ENCODE results near the gene MED27.

MED27 gene

DNA sequence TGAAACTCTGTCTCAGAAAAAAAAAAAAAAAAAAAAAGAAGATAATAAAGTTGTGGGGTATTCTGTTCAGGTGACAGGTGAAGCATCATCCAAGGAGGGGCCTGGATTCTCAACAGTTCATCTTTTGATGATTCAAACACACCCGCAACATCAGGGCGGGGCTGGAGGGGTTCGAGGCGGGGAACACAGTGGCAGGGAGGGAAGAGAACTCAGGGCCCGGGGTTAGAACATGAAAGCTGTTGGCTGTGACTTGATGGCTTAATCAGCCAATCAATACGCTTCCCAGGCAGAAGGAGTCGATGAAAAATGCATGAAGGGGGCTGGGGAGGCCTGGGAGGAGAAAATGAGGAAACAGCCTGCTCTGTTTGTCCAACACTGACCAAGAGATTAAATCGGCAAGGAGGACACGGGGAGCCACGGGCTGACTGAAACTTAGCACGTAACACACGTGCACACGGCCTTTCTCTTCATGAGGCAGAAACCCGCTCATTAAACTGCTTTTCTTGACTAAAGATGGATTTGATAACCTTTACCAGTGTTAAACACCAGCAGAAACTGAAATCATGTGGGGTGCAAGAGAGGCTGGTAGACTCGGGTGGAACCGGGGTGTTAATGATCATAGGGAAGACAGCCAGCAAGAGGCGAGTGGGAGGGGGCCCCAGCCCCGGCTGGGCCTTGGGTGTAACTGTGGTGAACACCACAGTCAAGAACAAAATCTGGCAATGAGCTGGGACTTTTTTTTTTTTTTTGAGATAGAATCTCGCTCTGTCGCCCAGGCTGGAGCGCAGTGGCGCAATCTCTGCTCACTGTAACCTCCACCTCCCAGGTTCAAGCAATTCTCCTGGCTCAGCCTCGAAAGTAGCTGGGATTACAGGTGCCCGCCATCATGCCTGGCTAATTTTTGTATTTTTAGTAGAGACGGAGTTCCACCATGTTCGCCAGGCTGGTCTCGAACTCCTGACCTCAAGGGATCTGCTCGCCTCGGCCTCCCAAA is 234.1 kb downstream of the MED27 start:
- no peak overlapping the region for H3K4me3 ChIP-seq (ENCODE audit: low read depth, low read length)
- TF ChIP-seq, protein P1, sequence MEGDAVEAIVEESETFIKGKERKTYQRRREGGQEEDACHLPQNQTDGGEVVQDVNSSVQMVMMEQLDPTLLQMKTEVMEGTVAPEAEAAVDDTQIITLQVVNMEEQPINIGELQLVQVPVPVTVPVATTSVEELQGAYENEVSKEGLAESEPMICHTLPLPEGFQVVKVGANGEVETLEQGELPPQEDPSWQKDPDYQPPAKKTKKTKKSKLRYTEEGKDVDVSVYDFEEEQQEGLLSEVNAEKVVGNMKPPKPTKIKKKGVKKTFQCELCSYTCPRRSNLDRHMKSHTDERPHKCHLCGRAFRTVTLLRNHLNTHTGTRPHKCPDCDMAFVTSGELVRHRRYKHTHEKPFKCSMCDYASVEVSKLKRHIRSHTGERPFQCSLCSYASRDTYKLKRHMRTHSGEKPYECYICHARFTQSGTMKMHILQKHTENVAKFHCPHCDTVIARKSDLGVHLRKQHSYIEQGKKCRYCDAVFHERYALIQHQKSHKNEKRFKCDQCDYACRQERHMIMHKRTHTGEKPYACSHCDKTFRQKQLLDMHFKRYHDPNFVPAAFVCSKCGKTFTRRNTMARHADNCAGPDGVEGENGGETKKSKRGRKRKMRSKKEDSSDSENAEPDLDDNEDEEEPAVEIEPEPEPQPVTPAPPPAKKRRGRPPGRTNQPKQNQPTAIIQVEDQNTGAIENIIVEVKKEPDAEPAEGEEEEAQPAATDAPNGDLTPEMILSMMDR (IDR thresholded peaks at IDR 0.05; ENCODE audit: control insufficient read depth, extremely low read depth, insufficient read depth) = no peak
- DNase-seq (ENCODE audit: low read depth) = no peak

DNA sequence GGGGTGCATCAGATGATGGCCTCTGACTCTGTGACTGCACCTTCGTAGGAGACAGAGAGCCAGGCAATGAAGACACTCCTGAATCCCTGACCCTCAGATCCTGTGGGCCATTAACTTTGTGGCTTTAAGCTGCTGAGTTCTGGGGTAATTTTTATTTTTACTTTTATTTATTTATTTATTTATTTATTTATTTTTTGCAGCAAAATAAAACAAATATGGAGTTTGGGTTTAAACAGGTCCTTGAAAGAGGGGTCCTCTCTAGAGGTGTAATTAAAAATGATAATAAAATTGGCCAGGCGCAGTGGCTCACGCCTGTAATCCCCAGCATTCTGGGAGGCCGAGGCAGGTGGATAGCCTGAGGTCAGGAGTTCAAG is 234.9 kb downstream of the MED27 start:
- H3K4me3 ChIP-seq (ENCODE audit: low read depth, low read length) = no peak overlapping the region
- TF ChIP-seq, protein P1 (IDR thresholded peaks at IDR 0.05; ENCODE audit: control insufficient read depth, extremely low read depth, insufficient read depth) = no peak

DNA sequence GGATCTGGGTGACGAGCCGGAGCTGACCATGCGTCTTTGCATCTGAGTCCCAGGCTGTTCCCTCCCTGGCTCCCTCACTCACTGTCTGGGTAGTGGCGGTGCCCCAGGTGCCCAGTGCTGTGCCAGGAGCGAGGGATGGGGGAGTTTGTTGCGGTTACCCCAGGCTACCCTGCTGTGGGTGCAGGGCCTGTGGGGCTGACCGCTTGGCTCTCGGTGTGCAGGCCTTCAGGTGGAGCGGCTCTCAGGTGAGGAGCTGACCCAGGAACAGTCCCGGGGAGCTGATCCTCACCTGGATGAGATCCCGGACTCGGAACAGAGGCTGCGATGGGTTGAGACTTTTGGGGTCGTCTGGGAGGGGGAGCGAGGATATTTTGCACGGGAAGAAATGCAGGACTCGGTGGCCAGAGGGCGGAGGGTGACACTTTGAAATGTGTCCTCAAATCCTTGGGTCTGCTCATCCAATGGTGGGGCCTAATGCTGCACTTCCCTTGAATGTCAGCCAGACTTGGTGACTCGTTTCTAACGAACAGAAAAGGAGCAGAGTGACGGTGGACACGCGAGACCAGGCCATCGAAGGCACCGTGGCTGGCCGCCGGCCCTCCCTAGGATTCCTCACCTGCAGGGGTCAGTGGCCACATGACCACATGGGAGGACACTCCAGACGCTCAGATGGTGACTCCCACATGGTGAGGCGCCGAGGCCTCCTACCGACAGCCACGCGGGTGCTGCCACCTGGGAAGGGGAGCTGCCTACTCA is 235.5 kb downstream of the MED27 start:
- TF ChIP-seq, protein P1 (IDR thresholded peaks at IDR 0.05; ENCODE audit: control insufficient read depth, extremely low read depth, insufficient read depth) = no peak
- no peak for DNase-seq (ENCODE audit: low read depth)
- no peak overlapping the region for H3K4me3 ChIP-seq (ENCODE audit: low read depth, low read length)

More for the DNA sequence above, 234.9 kb downstream of the MED27 start:
- no peak for DNase-seq (ENCODE audit: low read depth)

DNA sequence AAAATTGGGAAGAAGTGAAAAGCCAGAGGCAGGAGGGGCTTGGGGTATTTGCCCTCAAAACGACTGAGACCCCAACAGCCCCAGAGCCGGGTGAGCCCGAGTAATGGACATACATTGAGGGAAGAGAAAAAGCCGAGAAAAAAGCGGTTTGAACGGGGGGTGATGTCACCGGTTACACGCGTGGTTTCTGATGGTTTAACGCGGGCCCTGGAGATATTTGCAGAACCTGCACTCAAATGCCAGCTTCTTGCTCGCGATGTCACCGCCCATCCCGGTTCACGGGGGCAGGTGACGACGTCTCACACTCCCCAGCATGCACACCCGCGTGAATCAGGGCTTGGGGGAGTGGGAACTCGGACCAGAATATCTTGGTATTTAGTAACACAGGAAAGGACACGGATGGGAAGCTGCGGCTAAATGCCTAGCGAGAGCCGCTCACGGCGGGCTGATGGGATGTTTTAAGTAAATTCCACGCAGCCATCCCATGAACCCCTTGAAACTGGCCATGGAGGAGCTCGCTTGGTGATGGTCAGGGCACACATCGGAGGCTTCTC is 237.8 kb downstream of the MED27 start:
- no peak overlapping the region for H3K4me3 ChIP-seq (ENCODE audit: low read depth, low read length)
- no peak for DNase-seq (ENCODE audit: low read depth)
- TF ChIP-seq, protein P1 (IDR thresholded peaks at IDR 0.05; ENCODE audit: control insufficient read depth, extremely low read depth, insufficient read depth) = no peak

DNA sequence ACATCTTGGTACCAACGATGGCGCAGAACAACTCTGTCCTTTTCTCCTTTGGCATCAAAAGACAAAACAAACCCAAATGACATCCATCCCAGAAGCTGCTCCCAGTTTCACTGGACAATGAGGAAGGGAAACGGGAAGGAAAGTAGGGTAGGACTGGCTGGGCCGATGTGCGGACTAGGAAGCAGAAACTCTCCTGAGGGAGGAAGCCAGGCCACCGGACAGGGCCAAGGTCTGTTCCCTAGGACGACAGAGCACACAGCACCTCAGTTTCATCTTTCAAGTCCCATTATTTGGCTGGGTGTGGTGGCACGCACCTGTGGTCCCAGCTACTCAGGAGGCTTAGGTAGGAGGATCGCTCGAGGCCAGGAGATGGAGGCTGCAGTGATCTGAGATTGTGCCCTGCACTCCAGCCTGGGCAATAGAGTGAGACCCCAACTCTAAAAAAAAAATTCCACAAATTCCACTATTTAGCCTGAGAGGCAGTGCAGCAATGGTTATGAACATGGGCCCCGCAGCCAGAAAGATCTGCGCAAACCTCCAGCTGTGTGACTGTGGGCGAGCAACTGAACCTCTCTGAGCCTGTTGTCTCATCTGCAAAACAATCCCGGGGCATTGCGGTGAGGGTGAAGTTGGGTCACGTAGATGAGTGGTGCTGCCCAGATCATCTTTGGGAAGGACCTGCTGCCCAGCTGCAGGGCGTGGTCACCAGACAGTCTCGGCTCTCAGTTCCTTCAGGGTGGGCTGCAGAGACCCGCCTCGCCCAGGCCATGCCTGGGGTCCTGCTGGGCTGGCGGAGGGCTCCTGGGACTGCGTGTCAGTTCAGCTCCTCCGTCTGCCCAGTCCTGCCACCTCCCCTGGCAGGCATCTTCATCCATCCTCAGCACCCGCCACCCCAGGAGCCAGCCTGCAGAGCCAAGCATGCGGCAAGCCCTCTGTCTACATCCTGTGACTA is 238.6 kb downstream of the MED27 start:
- TF ChIP-seq, protein P1 (IDR thresholded peaks at IDR 0.05; ENCODE audit: control insufficient read depth, extremely low read depth, insufficient read depth) = no peak
- H3K4me3 ChIP-seq (ENCODE audit: low read depth, low read length) = no peak overlapping the region
- DNase-seq (ENCODE audit: low read depth) = no peak

DNA sequence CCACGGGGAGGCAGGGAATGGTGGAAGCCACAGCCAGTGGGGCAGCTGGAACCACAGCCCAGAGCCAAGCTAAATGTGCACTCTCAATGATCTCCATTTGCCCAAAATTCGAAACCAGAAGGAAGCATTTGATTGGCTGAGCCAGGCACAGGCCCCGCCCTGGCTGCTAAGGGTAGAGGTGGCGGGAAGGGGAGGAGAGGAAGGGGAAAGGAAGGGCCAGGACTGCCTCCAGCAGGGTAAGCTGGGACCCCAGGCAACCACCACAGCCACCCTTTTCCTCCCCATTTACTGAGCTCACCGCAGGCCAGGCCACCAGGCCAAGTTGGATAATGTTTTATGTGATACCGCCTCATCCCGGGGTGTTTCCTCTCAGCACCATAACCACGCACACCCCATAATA is 239.4 kb downstream of the MED27 start:
- TF ChIP-seq, protein P1 (IDR thresholded peaks at IDR 0.05; ENCODE audit: control insufficient read depth, extremely low read depth, insufficient read depth) = no peak
- DNase-seq (ENCODE audit: low read depth) = no peak
- H3K4me3 ChIP-seq (ENCODE audit: low read depth, low read length) = no peak overlapping the region
